SK-N-MC (cell line): Measurements from ENCODE around the gene ATP2A2.

Source experiments
- EZH2 ChIP-seq: fragments of 200-600 bp; sonication (generic); IDR thresholded peaks from one replicate; pipeline ENCODE4 v1.6.1; 2017; ENCODE audit warnings: antibody characterized with exemption
- FOXP2 ChIP-seq: optimal IDR thresholded peaks from 2 replicates; pipeline ENCODE3; 2011; ENCODE audit warnings: mild to moderate bottlenecking, moderate library complexity; ENCODE audit not compliant: insufficient read depth; ENCODE audit errors: extremely low read length, control extremely low read depth
- POLR2AphosphoS5 ChIP-seq: IDR thresholded peaks from 2 replicates; pipeline ENCODE4 v1.6.1; 2012; ENCODE audit warnings: mild to moderate bottlenecking, low read depth, low read length, borderline replicate concordance

DNA sequence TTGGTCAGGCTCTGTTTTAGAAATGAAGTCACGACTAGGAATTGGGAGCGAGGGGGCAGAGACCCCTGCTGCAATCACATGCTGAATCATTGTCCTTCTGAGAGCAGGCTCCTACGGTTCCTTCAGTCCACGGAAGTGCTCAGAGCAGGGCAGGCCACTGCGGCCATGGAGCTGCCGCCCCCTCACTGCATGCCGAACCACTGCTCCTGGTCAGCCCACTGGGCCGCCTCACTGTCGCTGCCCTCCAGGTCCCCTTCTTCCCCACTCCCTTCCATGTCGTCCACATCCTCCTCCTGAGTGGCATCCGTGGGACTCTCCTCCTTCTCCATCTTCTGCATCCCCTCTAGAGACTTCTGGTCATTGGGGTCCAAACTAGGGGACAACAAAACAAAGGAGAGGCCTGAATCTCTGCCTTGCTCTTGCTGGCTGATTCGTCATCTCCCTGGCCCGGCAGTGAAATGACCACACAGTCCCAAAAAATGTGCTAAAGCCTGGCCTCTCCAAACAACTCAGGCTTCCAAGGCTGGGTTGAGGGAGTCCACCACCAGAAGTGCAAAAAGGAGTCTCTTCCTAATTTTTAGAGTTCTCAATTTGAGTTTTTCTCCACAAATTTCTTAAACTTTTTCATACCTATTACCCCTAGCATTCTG is 93.0 kb downstream of the ATP2A2 start:
- no peak for TF ChIP-seq EZH2
- no peak for TF ChIP-seq POLR2AphosphoS5
- TF ChIP-seq FOXP2: no peak
